ENCODE data around the gene LRWD1.

- no peak for TF ChIP-seq CTCF (IDR thresholded peaks at IDR 0.05; ENCODE audit: low read length)
- TF ChIP-seq EZH2 (IDR thresholded peaks at IDR 0.05; ENCODE audit: borderline replicate concordance, low read length), result no peak
These were observed 37.8 kb upstream of the LRWD1 start for GRCh38 chr7:102427019-102427405.
